HG02852 (cell line): ENCODE results near the gene SCN4B.

Source experiments
- ATAC-seq: cut with Tn5 transposase; IDR thresholded peaks from one replicate; pipeline ENCODE4 v1.9.1; 2021; ENCODE audit warnings: mild to moderate bottlenecking, moderate library complexity; ENCODE audit not compliant: unreplicated experiment

The SCN4B gene

GRCh38 chr11:118102721-118103261, 49.8 kb downstream of the SCN4B start:
- no peak for ATAC-seq

- ATAC-seq, result no peak
Measured at GRCh38 chr11:118100691-118101232, 51.9 kb downstream of the SCN4B start.

GRCh38 chr11:118099838-118100556, 52.6 kb downstream of the SCN4B start:
- ATAC-seq, result no peak

GRCh38 chr11:118098996-118099837, 53.4 kb downstream of the SCN4B start:
- no peak for ATAC-seq

- no peak for ATAC-seq
Measured at GRCh38 chr11:118095967-118096367, 56.7 kb downstream of the SCN4B start.

- ATAC-seq, result no peak
Measured at GRCh38 chr11:118095493-118095892, 57.1 kb downstream of the SCN4B start.

GRCh38 chr11:118092907-118093571, 59.6 kb downstream of the SCN4B start:
- no peak for ATAC-seq

GRCh38 chr11:118091690-118092089, 60.9 kb downstream of the SCN4B start:
- no peak for ATAC-seq

GRCh38 chr11:118090545-118091162, 62.0 kb downstream of the SCN4B start:
- ATAC-seq, result no peak

GRCh38 chr11:118088531-118088930, 64.1 kb downstream of the SCN4B start:
- ATAC-seq, result no peak

GRCh38 chr11:118087931-118088330, 64.7 kb downstream of the SCN4B start:
- ATAC-seq, result no peak

- no peak for ATAC-seq
Measured at GRCh38 chr11:118086913-118087768, 65.5 kb downstream of the SCN4B start, which contains the start of gene SMIM35. Gene SMIM35, minus strand, starts transcription at chr11:118086963. Its CDS starts 206 bp downstream, at chr11:118086757.

- ATAC-seq, result no peak
Measured at GRCh38 chr11:118084656-118085055, 68.0 kb downstream of the SCN4B start.

GRCh38 chr11:118084247-118084646, 68.4 kb downstream of the SCN4B start:
- ATAC-seq, result no peak
